ENCODE results near the gene TPRN. TPM values are rescaled to one million over a fixed set of nuclear protein-coding genes. Genes with fewer than 3 reads are reported as not detected.

TPRN gene
- total RNA-seq, 1 experiment from 2014 or later: 43.1 TPM

- no peaks in the 10 kb centered on the region for H3K36me3 Mint-ChIP-seq
- no peak for DNase-seq (ENCODE audit: low spot score)
- ChIA-PET POLR2A (interaction anchor here (0.7 to 1.8 kb wide), 3 partner anchors 12 to 61 kb away, joined by 3 to 6 read pairs (median 3); no protein-coding TSS in a partner anchor), CTCF (interaction anchor here (0.8 to 3.6 kb wide), 26 partner anchors 12 to 152 kb away, joined by 3 to 40 read pairs (median 10); partner anchors contain the start of genes ABCA2, ANAPC2, CYSRT1 and GRIN1)
- H3K27ac Mint-ChIP-seq: no peak overlapping the region
- no peak for ATAC-seq
- H3K4me1 Mint-ChIP-seq: peaks cover 6% of the 10 kb centered on the region
- TF ChIP-seq CREB1 (CRISPR knock-in tag; IDR thresholded peaks at IDR 0.05) (no peak), RELA (CRISPR knock-in tag; IDR thresholded peaks at IDR 0.05; ENCODE audit: borderline replicate concordance) (0 out of 2 replicates have a peak, but pooled peaks have one; percentile 35)
- H3K27me3 Mint-ChIP-seq (ENCODE audit: low read depth): peaks cover 22% of the 10 kb centered on the region
- H3K9me3 Mint-ChIP-seq: no peaks in the 10 kb centered on the region
- no peak overlapping the region for H3K4me3 Mint-ChIP-seq
Observed at GRCh38 chr9:137173796-137174664, 26.5 kb downstream of the TPRN start.

GRCh38 chr9:137172901-137173795, 27.4 kb downstream of the TPRN start:
- no peaks in the 10 kb centered on the region for H3K36me3 Mint-ChIP-seq
- no peaks in the 10 kb centered on the region for H3K9me3 Mint-ChIP-seq
- TF ChIP-seq SMAD4 (CRISPR knock-in tag; IDR thresholded peaks at IDR 0.05) (no peak), IRF2 (CRISPR knock-in tag; IDR thresholded peaks at IDR 0.05; ENCODE audit: borderline replicate concordance, low read depth) (no peak), NFYB (CRISPR knock-in tag; conservative IDR thresholded peaks at IDR 0.05; ENCODE audit: low read depth) (no peak), FOXP1 (CRISPR knock-in tag; IDR thresholded peaks at IDR 0.05; ENCODE audit: borderline replicate concordance) (no peak), EMX1 (CRISPR knock-in tag; IDR thresholded peaks at IDR 0.05) (no peak)
- ChIA-PET CTCF (interaction anchor here (0.6 to 1.8 kb wide), 4 partner anchors 16 to 113 kb away, joined by 3 to 6 read pairs (median 4); no protein-coding TSS in a partner anchor), POLR2A (no interaction called here)
- no peak overlapping the region for H3K27ac Mint-ChIP-seq
- no peak for DNase-seq (ENCODE audit: low spot score)
- no peak overlapping the region for H3K4me3 Mint-ChIP-seq
- no peak for ATAC-seq
- H3K4me1 Mint-ChIP-seq: peaks cover 6% of the 10 kb centered on the region
- peaks cover 28% of the 10 kb centered on the region for H3K27me3 Mint-ChIP-seq (ENCODE audit: low read depth)

GRCh38 chr9:137171149-137171900, 29.2 kb downstream of the TPRN start:
- Mint-ChIP-seq H3K27ac (no peak overlapping the region), H3K9me3 (no peaks in the 10 kb centered on the region), H3K36me3 (no peaks in the 10 kb centered on the region), H3K4me3 (no peak overlapping the region), H3K27me3 (ENCODE audit: low read depth) (peaks cover 45% of the 10 kb centered on the region), H3K4me1 (peaks cover 6% of the 10 kb centered on the region)
- ChIA-PET POLR2A (interaction anchor here (0.6 to 1.0 kb wide), 2 partner anchors 21 to 302 kb away, joined by 3 read pairs; no protein-coding TSS in a partner anchor), CTCF (interaction anchor here (0.9 to 2.3 kb wide), 6 partner anchors 18 to 125 kb away, joined by 3 to 17 read pairs (median 4); partner anchors contain the start of gene TOR4A)
- DNase-seq (ENCODE audit: low spot score): no peak
- no peak for ATAC-seq
- no peak for TF ChIP-seq ESRRA (CRISPR knock-in tag; IDR thresholded peaks at IDR 0.05; ENCODE audit: borderline replicate concordance)
- TF ChIP-seq IRF1 (CRISPR knock-in tag; IDR thresholded peaks at IDR 0.05): no peak
- no peak for TF ChIP-seq JUN (CRISPR knock-in tag; IDR thresholded peaks at IDR 0.05)
- TF ChIP-seq E2F1 (CRISPR knock-in tag; IDR thresholded peaks at IDR 0.05): no peak
- no peak for TF ChIP-seq ZBTB43 (CRISPR knock-in tag; IDR thresholded peaks at IDR 0.05)
- TF ChIP-seq SOX15 (CRISPR knock-in tag; IDR thresholded peaks at IDR 0.05): no peak
- TF ChIP-seq ELF4 (CRISPR knock-in tag; IDR thresholded peaks at IDR 0.05; ENCODE audit: low read depth): no peak
- TF ChIP-seq ZNF512 (CRISPR knock-in tag; IDR thresholded peaks at IDR 0.05; ENCODE audit: borderline replicate concordance): no peak
- TF ChIP-seq SMAD4 (CRISPR knock-in tag; IDR thresholded peaks at IDR 0.05): no peak
- no peak for TF ChIP-seq ZNF671 (CRISPR knock-in tag; IDR thresholded peaks at IDR 0.05)
- TF ChIP-seq ZNF219 (CRISPR knock-in tag; IDR thresholded peaks at IDR 0.05; ENCODE audit: borderline replicate concordance): no peak
- no peak for TF ChIP-seq JAZF1 (CRISPR knock-in tag; IDR thresholded peaks at IDR 0.05)
- TF ChIP-seq TCF7 (CRISPR knock-in tag; IDR thresholded peaks at IDR 0.05; ENCODE audit: low read depth): no peak

Data from WTC11 (cell line).